Stimulated activated CD8-positive, alpha-beta memory T cell treated with anti-CD3 and anti-CD28 coated beads, Interleukin-7, amount 100 ng/mL, for 4 hours (primary cell): ENCODE results near the gene TANGO2.

Source experiments
- DNase-seq, 2 donors: peaks; one replicate each; pipeline ENCODE4 v3.0.0-alpha.2; 2020; ENCODE audit warnings: low read depth in 2 of 2

Gene TANGO2

DNA sequence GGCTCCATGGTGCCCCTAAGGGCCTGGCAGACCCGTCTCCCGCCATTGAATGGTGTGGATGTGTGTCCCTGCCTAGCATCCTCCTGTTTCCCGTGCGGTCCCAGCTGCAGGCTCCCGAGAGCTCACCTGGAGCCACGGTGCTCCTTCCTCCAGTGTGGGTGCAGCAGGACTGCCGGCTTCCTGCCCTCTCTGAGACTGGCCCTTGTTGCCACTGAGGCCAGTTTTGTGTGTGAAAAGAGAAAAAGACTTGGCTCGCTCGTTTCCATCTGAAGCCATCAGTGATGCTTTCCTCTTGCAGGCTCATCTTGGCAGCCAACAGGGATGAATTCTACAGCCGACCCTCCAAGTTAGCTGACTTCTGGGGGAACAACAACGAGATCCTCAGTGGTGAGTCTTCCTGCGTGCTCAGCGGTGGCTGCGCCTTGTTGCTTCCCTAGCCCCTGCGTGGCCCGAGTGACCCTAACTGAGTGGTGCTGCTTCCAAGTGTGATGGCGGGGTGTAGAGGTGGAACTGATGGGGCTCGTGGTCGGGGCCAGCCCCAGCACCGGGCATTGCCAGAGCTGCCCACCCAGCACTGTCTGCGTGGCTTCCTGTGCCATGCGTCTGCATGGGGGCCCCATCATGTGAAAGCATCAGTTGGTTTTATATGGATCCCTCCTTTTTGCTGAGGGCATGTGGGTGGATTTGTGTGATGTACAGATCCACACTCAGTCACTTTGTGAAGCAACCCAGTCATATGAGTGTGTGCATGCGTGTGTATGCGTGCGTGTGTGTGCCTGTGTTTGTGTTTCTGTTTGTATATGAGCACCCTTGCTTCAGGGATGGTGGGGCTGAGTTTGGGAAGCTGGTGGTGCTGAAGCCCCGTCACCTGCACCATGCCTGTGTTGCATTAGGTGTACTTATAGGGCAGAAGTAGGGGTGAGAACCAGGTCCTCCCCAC is 22.4 kb downstream of the TANGO2 start:
- no peak for DNase-seq

DNA sequence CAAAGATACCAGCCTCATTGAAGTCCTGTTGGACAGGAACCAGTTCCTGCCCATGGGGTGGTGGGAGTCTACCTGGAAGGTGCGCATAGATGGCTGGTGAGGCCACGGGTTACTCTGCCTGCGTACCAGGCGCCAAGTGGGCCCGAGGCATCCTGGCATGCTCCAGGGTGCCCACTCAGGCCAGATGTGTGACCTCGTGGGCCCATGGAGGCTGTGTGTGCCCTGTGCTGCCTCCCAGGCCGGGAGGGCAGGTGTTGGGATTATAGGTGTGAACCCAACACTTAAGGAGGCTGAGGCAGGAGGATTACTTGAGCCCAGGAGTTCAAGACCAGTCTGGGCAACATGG is 23.1 kb downstream of the TANGO2 start:
- DNase-seq = no peak

DNA sequence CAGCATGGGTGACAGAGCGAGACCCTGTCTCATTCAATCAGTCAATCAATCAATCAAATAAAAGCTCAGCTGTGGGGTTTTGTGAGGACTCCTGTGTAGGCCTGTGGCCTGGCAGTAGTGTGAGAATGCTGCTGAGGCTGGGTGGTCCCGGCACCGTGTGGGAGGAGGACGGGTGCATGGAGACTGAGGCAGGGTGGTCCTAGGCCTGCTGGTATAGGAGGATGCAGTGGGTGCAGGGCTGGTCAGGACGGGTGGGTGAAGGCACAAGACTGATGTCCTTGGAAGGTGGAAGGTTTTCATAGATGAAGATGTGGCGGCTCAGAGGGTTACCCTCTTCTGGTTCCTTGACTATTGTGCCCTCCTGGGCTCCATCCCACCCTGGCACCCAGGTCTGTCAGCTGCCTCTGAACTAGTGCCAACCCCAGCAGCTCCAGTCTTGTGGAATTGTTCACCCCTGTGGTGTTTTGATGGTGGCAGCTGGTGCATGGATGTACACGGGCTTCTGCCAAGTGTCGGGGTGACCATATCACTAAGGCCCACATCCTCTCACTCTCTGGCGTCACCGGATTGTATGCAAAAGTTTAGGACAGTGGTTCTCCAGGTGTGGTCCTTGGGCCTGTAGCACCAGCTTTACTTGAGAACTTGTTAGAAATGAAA is 23.7 kb downstream of the TANGO2 start:
- DNase-seq = no peak

DNA sequence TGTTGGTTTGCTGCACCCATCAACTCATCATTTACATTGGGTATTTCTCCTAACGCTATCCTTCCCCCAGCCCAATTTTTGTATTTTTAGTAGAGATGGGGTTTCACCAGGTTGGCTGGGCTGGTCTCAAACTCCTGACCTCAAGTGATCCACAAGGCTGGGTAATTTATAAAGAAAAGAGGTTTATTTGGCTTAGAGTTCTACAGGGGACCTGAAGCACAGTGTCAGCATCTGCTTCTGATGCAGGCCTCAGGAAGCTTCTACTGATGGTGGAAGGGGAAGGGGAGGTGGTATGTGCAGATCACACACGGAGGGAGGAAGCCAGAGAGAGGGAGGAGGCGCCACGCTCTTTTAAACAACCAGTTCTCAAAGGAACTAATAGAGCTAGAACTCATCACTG is 25.8 kb downstream of the TANGO2 start:
- DNase-seq = no peak

DNA sequence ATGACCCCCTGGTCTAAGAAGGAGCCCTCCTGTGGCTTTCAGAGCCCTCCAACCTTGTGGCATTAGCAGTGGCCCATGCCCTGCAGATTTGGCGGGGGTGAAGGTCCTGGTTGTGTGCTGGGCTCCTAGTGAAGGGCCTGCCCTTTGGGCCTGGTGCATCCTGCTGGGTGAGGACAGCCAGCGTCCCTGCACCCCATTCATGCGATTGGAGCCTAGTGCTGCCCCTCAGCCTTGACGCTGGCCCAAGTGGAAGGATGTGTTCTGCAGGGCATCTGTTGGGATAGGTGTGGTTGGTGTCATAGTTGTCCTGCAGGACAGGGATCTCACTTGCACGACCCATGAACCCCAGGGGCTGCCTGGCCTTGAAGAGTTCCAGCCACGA is 31.0 kb downstream of the TANGO2 start:
- no peak for DNase-seq

DNA sequence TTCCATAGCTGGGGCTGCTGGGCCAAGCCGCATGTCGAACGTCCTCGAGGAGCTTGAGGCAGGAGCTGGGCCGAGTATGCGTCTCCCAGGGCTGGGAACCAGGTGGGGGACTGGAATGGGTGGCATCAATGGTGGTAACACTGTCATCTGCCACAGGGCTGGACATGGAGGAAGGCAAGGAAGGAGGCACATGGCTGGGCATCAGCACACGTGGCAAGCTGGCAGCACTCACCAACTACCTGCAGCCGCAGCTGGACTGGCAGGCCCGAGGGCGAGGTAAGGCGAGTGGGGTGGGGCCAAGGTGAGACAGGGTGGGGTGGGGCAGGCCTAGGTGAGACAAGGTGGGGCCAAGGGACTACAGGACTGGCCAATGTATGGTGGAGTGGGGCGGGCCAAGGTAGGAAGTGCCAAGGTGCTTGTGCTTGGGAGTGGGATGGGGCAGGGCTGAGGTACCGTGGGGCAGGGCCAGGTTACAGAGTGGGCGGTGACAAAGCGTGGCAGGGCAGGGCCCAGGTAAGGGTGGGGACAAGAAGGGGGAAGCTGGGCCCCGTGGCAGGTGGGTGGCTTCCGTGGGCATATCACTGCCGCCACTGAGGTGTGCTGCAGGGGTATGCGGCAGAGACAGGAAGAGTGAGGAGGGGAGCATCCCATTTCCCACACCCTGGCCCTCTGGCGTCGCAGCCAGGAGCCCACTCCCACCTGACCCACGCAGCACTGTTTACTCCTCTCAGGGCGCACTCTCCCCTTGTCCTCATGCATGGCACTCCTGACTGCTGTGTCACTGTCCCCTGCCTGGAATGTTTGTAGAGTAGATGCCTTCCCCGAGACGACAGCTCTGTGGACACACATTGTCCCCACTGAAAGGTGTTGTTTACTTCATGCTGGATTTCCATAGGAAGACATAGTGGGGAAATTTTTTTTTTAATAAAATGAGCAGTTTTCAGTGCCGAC is 31.7 kb downstream of the TANGO2 start:
- no peak for DNase-seq

DNA sequence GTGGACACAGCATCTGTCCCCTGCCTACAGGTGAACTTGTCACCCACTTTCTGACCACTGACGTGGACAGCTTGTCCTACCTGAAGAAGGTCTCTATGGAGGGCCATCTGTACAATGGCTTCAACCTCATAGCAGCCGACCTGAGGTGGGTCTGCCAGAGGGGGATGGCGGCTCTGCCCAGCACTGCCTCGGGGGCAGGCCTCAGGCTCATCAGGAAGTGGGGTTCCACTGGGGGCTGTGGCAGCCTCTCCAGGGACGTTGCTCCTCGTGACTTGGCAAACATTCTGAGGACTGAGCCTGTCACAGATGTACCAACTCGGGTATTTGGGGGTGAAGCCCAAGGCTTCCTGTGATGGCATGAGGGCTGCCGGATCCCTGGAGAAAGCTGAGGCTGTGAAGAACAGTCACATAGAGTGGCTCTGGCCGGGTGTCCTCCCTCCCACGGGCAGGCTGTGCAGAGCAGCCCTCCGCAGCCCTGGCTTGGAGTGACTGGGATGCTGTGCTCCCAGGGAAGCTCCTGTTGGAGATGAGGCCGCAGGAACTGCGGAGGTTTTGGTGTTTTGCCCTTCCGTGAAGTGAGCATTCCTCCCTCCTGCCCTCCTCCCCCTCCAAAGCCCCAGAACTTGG is 32.6 kb downstream of the TANGO2 start:
- no peak for DNase-seq

DNA sequence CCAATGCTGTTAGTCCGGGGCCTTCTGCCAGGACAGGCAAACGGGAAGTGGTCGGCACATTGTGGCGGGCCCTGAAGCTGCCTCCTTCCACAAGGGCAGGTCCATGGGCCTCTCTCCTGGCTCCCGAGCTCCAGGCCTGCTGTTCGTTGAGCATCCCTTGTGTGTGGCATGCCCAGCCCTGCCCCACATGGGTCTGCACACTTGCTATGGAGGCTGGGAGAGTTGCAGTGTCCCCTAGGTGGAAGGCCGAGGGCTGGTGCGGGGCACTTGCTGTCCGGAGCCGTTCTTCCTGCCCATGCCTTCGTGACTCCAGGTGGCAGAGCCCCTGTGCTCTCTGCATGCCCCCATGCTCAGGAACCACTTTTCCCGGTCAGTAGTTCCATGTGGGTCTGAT is 33.1 kb downstream of the TANGO2 start:
- DNase-seq = no peak

DNA sequence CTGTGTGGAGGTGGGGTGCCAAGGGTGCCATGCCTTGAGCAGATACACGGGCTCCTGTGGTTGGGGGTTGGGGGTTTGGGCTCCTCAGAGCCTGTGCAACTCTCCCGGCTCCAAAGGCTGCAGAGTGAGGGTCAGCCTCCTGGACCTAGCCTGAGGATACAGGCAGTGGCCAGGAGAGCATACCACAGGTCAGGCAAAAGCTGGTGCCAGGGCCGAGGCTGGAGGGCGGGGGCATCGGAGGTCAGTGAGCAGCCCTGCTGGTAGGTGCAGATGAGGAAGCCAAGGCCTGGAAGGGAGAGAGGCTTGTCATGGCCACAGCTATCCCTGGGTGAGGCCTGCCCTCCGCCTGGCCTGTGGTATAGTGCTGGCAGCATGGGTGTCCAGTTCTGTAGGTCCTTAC is 33.6 kb downstream of the TANGO2 start:
- DNase-seq = no peak

DNA sequence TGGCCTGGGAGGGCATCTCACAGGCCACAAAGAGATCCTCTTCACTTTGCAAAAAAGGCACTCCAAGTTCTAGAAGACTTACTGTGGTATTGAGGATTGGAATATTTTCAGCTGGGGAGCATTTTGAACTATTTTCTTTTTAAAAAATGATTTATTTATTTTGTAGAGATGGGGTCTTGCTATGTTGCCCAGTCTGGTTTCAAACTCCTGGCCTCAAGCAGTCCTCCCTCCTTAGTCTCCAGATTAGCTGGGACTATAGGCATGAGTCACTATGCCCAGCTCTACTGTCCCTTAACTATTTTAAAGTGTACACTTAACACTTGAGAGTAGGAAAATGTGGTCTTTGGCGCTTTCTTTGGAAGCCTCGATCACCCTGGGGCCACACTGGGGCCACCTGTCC is 34.2 kb downstream of the TANGO2 start:
- no peak for DNase-seq

DNA sequence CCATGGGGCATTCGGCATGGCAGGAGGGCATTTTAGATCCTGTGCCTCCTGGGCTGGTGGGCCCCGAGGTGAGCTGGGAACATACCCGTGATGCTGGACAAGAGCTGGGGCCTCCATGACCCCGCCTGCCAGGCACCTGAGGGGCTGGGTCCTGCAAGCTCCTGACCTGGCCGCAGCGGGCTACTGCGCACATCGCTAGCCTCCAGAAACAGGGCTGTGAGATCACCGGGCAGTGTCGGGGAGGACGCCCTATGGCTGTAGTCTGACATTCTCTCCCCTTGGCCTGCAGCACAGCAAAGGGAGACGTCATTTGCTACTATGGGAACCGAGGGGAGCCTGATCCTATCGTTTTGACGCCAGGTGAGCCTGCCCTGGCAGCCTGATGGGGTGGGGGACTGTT is 34.7 kb downstream of the TANGO2 start:
- no peak for DNase-seq

DNA sequence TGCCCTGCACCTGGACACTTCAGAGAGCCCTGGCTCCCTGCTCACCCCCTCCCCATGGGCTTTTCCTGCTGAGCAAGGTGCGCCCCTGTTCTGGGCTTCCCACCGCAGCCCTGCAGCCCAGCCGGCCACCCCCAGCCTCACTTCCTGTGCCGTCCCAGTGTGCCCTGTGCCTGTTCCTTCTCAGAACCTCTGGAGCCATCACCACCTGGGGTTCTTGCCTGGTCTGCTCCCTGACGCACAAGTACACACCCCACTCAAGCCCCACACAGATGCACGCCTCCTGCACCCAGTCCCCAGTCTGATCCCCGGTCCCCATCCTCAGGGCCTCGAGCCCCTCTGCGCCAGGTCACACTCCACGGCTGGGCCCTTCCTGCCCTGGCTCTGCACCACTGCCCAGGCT is 35.3 kb downstream of the TANGO2 start:
- no peak for DNase-seq

DNA sequence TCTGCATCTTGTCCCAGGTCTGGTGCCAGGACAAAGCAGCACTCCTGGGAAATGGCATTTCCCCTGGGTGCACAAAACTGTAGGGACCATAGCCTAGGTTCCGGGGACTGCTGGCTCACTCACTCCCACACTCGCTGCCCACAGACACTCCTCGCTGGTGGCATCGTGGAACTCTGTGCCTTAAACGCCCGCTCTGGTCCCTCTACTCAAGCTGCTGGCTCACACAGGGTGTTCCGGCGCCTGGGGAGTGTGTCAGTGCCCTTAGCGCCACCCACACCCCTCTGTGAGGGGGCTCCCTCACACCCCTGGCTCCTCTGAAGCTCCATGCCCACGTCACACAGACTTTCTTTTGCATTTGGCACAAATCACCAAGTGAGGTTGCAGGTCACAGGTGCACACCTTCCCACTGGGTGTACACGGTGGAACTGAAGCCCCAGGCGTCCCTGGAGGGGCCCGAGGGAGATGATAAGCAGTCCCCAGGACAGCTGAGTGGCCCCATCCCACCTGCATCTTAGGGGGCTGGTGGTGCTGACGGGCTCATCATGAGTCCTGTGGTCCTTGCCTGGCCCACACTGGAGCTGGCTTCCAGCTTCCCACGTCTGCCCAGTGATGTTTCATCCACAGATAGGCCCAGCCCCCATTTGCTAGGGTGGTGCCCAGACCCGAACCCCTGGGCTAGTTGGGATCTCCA is 35.9 kb downstream of the TANGO2 start:
- no peak for DNase-seq

DNA sequence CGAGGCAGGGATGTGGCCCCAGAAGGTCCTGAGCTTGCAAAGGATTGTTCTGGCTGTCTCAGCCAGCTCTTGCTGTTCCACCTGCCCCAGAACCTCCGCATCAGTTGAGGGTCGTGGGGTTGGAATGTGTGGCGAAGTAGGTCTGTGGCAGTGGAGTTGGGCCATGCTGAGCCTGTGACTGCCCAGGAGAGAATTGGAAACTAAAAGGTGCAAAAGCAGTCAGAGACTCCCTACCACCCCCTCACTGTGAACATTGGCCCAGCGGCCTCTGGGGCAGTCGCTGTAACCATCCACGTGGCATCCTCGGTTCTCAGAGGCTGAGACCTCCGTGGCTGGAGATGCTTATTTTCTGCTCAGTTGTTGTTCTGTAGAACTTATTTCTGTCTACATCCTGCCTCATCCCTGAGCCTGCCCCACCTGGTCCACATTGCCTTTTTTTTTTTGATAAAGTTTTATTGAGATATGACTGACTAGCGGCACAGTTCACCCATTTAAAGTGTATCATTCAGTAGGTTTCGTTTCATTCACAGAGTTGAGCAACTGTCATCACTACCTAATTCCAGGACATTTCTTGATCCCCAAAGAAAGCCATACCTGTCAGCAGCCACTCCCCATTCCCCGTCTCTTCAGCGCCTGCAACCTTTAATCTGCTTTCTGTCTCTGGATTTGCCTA is 36.8 kb downstream of the TANGO2 start:
- DNase-seq = no peak

DNA sequence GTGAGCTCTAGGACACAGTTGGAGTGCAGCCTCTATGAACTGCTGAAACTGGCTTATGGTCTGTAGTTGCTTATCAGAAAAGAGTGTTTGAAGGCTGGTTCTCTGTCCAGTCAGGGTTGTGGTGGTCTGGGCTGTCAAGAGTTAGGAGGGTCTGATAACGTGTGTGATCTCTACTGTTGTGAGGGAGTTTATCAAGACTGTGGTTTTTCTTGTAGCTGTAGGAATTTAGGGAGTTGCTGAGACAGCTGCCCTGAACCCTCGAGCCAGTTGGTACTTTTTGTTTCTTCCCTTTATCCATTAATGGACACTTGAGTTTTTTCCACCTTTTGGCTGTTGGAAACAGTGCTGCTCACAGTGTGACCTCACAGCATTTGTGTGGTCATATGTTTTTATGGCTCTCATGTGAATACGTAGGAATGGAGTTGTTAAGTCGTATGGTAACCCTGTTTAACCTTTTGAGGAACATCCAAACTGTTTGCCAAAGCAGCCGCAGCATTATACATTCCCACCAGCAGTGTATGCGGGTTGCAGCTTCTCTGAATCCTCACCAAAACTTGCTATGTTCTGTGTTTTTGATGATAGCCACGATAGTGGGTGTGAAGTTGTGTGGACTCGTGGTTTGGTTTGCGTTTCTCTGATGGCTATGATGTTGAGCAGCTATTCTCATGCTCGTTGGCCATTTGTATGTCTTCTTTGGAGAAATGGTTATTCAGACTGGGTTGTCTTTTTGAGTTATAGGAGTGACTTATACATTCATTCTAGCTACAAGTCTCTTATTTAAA is 38.3 kb downstream of the TANGO2 start:
- no peak for DNase-seq

DNA sequence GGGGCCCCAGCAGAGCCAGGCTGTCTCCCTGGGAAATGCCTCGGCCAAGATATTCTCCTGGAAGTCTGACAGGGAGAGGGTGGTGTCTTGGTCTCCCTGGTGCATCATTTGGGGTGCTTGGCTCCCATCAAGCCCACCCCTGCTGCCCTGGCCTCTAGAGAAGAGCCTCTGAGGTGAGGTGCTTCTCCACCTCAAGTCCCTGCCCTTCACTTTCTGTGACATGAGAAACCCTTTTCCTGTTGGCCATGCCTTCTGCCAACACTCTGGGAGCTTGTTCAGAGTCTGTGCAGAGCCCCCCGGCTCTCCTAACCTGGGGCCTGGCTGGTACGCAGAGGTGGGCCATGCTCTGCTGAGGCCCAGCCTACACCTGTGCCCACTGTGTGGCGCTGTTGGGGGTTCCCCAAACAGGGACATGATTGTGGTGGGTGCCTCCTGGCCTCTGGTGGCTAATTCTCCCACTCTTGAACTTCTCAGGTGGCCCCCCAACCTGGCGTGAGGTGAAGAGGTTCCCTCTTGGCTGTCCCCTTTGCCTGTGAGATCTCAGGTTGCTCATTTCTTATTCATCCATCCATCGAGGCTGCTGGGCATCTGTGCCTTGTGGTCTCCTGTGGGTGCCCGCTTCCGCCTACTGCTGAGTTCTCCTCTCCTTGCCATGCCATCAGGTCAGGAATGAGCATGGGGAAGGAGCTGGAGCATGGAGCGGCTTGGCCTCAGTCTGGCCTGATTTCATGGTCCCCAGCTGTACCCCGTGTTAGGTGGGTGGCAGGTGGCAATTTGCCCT is 40.0 kb downstream of the TANGO2 start:
- DNase-seq = no peak

DNA sequence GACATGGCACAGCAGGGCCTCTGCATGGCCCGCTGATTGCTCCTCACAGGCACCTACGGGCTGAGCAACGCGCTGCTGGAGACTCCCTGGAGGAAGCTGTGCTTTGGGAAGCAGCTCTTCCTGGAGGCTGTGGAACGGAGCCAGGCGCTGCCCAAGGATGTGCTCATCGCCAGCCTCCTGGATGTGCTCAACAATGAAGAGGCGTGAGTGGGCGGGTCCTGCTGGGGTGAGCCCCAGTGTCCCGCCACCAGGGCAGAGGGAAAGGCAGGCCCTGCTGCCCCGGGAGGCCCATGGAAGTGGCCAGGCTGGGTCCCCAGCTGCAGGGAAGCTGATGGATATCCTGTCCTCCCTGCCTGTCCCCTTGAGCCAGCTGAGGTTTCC is 40.6 kb downstream of the TANGO2 start:
- DNase-seq = no peak

DNA sequence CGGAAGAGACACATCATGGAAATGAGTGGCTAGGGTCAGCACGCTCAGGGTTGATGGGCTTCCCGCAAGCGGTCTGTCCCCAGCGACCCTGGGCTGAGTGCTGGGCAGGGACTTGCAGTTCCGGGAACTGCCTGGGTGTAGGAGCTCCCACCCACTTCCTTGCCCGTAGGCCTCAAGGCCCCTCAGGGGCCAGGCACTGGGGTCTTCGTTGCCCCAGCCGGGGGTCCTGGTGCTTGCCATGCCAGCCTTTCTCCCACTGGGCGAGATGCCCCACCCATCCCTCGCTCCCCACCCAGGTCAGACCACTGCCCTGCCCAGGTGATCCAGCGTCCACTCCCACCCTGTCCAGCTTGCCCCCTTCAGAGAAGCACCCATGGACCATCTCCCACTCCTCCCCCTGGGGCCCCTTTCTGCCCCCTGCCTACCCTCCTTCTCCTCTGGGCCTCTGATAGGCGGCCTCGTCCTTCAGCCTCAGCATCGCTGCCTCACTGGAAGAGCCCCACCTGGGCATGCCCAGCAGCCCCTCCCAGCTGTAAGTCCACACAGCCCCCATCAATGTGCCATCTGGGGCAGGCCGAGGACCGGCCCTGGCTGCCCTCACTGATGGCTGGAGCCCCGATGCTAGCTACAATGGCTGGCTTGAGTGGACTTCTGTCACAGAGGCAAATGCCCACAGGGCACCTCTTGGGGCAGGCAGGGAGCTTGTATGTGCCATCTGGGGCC is 41.3 kb downstream of the TANGO2 start:
- no peak for DNase-seq

DNA sequence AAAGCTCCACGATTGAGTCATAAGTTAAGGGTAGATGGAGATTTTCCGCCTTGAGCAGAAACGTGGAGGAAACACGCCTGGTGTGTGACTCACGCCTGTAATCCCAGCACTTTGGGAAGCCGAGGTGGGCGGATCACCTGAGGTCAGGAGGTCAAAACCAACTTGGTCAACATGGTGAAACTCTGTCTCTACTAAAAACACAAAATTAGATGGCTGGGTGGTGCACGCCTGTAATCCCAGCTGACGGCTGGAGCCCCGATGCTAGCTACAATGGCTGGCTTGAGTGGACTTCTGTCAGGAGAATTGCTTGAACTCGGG is 41.8 kb downstream of the TANGO2 start:
- no peak for DNase-seq
